GM19240 (cell line): Measurements from ENCODE around the gene C12orf60.

Source experiments
- DNase-seq: peaks from one replicate; pipeline ENCODE4 v3.0.0; 2011; ENCODE audit warnings: low spot score; ENCODE audit not compliant: insufficient read length

Gene C12orf60

DNA sequence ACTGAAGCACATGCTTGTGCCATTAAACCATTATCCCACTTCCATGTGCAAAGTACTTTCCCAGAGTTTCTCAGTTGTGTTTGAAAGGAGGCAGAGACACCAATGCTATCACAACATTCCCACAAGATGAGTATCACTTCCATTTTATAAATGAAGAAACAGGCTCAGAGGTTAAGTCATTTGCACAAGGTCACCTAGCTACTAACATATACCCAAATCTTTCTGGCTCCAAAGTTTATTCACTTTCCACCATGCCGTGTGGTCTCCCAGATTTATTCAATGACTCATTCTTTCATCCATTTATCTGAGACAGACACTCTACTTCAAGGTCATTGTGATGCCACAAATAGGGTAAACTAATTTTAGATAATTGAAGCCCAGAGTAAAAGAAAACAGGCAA, 30.5 kb downstream of the C12orf60 start:
- DNase-seq, result no peak

GRCh38 chr12:14834509-14834908, 31.0 kb downstream of the C12orf60 start:
- no peak for DNase-seq

DNA sequence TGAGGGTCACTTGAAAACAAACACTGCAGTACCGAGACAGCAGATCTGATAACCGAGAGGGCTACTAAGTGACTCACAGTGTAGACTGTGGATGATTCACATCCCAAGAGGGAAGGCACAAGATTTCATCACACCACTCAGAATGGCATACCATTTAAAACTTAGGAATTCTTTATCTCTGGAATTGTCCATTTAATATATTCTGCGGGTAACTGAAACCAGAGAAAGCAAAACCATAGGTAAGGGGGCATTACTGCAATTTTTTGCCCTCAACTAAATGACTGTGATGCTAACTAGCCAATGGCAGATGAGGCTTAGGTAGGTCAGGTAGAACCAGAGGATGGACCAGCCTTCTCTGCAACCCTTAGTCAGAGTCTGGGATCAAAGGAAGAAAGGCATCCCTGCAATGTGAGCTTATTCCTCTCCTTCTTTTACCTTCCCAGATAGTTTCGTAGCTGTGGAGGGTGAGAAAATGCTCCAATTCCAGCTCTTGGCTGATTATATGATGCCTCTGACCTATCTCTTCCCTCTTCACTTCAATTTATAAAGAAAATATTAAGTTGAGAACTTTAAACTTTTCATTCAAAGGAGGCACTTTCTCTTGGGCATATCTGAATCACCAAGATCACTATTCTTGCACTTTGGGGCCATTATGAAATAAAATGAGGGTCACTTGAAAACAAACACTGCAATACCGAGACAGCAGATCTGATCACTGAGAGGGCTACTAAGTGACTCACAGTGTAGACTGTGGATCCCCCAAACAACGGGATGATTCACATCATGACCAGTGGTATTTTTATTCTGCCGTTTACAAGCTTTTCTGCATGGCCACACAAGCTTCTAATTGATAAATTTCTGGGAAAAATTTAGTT, 33.1 kb downstream of the C12orf60 start:
- DNase-seq, result no peak

GRCh38 chr12:14839262-14839661, 35.8 kb downstream of the C12orf60 start:
- DNase-seq, result no peak

GRCh38 chr12:14840616-14841015, 37.1 kb downstream of the C12orf60 start:
- no peak for DNase-seq

DNA sequence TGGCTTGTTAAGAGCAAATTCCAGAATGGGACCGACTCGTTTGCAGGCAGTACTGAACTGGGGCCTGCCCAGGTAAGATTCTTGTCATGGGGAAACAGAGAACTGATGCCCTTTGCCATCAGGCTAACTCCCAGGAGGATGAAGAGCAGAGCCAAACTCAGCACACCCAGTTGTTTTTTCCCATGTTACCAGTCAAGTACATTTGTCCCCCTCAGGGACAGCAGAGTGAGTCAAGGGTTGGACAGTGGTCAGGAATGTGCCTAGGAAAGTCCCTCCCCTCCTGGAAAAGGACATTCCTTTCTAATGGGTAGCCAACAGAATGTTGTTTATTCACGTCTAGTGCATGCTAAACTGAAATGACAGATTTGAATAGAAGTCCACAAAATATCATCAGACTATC, 38.3 kb downstream of the C12orf60 start:
- no peak for DNase-seq

DNA sequence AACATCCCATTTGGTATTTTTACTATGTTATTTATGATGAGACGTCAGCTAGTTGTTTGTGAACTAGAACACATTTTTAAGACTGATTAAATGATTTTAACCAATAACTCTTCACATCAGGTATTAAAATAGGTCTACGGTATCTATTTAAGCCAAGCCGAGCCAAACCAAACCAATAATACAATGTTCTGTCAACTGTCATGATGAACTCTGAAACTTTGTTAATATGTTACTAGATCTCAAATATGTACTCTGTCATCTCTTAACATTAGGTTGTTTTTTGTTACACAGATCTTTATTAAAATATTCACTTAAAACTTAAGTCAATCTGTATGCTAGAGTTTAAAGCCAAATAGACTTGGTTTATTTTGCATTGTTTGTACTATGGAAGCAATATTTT, 38.8 kb downstream of the C12orf60 start:
- no peak for DNase-seq

GRCh38 chr12:14843425-14843887, 40.0 kb downstream of the C12orf60 start, which contains the start of gene ART4:
TSS of gene ART4 (minus strand) at chr12:14843526. CDS start at chr12:14843113, 413 bp downstream.
- no peak for DNase-seq

- no peak for DNase-seq
These were observed 40.9 kb downstream of the C12orf60 start for GRCh38 chr12:14844401-14844800.

DNA sequence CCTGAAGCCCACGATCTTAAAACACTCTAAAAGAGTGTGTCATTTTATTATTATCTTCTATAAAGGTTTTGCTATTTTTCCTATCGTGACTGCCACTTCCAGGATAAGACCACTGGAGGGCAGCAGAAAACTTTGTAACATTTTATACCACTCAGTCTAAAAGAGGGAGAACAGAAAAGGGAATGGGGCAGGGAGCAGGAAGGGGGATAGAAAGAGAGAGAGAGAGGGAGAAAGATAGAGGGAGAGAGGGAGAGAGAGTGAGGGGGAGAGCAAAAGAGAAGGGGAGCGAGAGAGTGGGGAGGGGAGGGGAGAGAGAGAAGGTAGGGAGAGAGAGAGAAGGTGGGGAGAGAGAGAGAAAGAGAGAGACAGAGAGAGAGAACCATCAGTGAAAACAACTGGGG, 41.9 kb downstream of the C12orf60 start:
- DNase-seq, result no peak

DNA sequence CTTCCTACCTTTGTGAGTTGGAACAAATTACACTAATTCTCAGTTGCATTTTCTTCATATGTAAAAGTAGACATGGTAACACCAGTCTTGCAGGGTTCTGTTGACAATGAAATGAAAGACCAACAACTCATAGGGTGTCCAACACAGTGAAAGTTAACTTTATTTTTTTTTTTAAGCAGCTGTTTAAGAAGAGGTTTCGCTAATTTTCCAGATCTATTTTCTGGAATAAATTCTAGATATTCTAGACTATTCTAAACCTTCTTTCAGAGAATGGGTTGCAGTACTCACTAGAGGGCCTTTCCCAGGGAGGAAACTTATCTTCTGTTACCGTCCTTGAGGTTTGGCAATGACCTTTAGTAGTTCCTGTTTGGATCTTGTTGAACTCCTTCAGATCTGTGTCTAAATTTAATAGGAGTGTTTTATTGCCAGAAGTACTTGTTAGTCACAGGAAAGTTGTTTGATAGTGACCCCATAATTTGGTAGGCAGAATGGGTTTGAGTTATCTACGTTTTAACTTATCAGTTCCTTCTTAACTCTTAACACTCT, 42.6 kb downstream of the C12orf60 start:
- no peak for DNase-seq

GRCh38 chr12:14846876-14847580, 43.6 kb downstream of the C12orf60 start:
- DNase-seq, result no peak

GRCh38 chr12:14849661-14850060, 46.2 kb downstream of the C12orf60 start:
- DNase-seq, result no peak

DNA sequence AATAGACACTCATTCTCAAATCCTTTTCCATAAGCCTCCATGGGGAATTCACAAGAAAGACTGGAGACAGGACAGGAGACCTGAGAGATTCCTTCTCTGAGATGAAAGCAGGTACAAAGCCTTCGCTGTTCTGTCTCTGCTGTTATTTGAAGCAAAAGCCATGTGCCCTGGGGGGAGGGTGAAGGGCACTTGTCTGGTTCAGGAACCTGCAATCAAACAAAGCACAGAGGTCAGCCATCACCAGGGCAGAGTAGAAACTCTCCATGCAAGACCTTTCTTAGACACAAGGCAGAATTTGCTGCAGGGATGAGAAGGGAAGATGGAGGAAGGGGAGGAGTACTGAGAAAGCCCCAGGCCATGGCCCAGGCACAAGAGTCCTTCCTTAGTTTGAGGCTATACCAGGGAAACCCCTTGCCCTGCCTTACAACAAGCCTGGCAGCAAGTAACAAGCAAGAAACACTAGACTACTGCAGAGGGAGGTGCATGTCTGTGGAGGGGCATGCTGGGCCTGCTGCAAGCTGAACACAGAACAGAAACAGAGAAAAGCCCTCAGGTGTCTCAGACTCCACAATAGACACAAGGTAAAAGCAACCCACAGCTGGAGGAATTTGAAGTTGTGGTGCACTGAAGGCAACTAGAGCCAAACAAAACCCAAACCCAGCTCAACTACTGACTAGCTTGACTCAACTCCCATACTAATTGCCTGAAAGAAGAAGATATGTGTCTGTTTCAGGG, 47.6 kb downstream of the C12orf60 start:
- DNase-seq, result no peak

DNA sequence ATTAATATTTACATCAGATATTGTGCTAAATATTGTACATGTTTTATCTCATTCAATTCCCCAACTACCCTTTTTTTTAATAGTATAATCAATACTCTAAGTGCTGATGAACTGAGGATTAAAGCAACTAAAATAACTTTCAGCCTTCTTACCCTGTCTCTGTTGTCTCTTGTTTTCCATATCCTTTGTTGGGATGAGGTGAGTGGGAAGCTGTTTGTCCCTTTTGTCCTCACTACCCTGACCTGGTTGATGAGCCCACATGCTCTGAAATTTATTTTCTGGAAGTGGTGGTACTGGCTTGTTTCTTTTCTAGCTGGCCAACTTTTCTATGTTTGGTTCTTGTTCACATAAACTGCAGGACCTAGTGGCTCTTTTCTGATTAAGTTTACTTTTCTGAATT, 49.4 kb downstream of the C12orf60 start:
- no peak for DNase-seq

- DNase-seq, result no peak
These were observed 50.5 kb downstream of the C12orf60 start for GRCh38 chr12:14853961-14854360.

GRCh38 chr12:14854586-14855183, 51.2 kb downstream of the C12orf60 start:
- DNase-seq, result no peak

DNA sequence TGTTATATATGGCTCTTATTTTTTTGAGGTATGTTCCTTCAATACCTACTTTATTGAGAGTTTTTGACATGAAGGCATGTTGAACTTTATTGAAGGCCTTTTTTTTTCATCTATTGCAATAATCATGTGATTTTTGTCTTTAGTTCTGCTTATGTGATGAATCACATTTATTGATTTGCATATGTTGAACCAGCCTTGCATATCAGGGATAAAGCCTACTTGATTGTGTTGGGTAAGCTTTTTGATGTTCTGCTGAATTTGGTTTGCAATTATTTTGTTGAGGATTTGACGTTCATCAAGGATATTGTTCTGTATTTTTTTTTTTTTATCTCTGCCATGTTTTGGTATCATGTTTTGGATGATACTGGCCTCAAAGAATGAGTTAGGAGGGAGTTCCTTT, 55.0 kb downstream of the C12orf60 start:
- DNase-seq, result no peak

DNA sequence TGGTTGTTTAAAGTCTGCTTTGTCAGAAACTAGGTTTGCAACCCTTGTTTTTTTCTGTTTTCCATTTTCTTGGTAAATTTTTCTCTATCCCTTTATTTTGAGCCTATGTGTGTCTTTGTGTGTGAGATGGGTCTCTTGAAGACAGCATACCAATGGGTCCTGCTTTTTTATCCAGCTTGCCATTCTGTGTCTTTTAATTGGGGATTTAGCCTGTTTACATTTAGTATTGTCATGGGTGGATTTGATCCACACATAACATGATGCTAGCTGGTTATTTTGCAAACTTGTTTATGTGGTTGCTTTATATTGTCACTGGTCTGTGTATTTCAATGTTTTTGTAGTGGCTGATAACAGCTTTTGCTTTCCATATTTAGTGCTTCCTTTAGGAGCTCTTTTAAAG, 57.0 kb downstream of the C12orf60 start:
- DNase-seq, result no peak

GRCh38 chr12:14868916-14869506, 65.5 kb downstream of the C12orf60 start:
- DNase-seq, result no peak

GRCh38 chr12:14871247-14871646, 67.8 kb downstream of the C12orf60 start:
- DNase-seq, result no peak
